Measurements from ENCODE around the gene ERC2. TPM values are rescaled to one million over a fixed set of nuclear protein-coding genes. Genes with fewer than 3 reads are reported as not detected.

ERC2 gene
- total RNA-seq, 4 donors from 2014 or later, result 5.3 to 8.8 (median 7.8) TPM

GRCh38 chr3:55521738-55522421, 946.4 kb downstream of the ERC2 start:
- H3K4me1 ChIP-seq, result peaks cover 40 to 41% of the 10 kb centered on the region in 2 donors
- H3K27me3 ChIP-seq, result no peaks in the 10 kb centered on the region
- H3K27ac ChIP-seq, result peak overlapping the region; percentile 20 to 59 (median 59)
- no peak overlapping the region for H3K4me3 ChIP-seq (replicated peaks in 1 of 3)
- no peak for DNase-seq
- no peak for TF ChIP-seq CTCF (IDR thresholded peaks at IDR 0.05)
- TF ChIP-seq POLR2A (IDR thresholded peaks at IDR 0.05), result no peak
- H3K9me3 ChIP-seq, result no peaks in the 10 kb centered on the region
- intact Hi-C loops (cut with DNase I), result no loop called here
- no peaks in the 10 kb centered on the region for H3K36me3 ChIP-seq
- WGBS, 2 donors, result 38 to 42% methylated on average over 6 of the region's 6 CpGs

DNA sequence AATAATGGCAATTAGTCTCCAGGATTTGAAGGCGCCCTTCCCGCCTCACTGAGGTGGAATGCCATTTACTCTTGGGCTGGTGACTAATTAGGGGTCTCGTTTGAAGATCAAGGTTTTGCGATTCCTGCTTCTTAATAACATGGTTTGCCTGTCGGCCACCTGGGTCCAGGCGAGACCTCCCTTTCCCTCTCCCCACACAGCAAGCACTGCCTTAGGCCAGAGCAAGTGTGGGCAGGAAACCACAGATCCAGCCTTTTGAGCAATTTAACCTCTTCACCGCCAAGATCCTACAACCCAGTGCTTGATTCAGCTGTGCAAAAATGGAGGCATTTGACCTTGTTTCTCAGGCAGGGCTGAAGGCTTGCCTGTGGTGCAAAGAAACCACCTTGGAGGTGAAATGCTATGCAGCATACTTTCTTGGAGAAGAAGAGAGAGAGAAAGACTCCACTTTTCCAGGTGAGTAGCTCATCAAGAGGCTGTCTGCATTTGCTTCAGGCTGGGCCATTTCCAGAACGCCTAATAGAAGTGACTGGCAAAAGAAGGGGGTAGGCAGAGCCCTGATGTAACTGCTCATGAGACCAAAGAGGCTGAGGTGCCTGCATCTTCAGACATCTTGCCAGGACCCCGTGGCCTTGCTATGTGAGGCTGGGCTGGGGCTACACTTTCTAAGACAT, 947.1 kb downstream of the ERC2 start:
- H3K36me3 ChIP-seq, result no peaks in the 10 kb centered on the region
- H3K4me3 ChIP-seq (replicated peaks in 1 of 3), result no peak overlapping the region
- peaks cover 40 to 41% of the 10 kb centered on the region in 2 donors for H3K4me1 ChIP-seq
- H3K27me3 ChIP-seq, result no peaks in the 10 kb centered on the region
- no peaks in the 10 kb centered on the region for H3K9me3 ChIP-seq
- TF ChIP-seq POLR2A (IDR thresholded peaks at IDR 0.05), result no peak
- intact Hi-C loops (cut with DNase I), result no loop called here
- peak; percentile 74 to 77 for DNase-seq
- WGBS, 2 donors, result 57 to 69% methylated on average over 9 of the region's 9 CpGs
- peak overlapping the region in 2 of 3 donors; percentile 59 for H3K27ac ChIP-seq

- Histone ChIP-seq H3K27ac (no peak overlapping the region), H3K4me3 (replicated peaks in 1 of 3) (no peak overlapping the region), H3K36me3 (no peaks in the 10 kb centered on the region), H3K27me3 (no peaks in the 10 kb centered on the region), H3K4me1 (peaks cover 26 to 31% of the 10 kb centered on the region in 2 donors), H3K9me3 (no peaks in the 10 kb centered on the region)
- TF ChIP-seq CTCF (IDR thresholded peaks at IDR 0.05) (no peak), POLR2A (IDR thresholded peaks at IDR 0.05) (no peak)
- no peak for DNase-seq
- WGBS, 2 donors, result 92 to 97% methylated on average over 3 of the region's 3 CpGs
- intact Hi-C loops (cut with DNase I), result no loop called here
Measured at GRCh38 chr3:55519019-55519418, 949.2 kb downstream of the ERC2 start.

- Histone ChIP-seq H3K27ac (no peak overlapping the region), H3K4me1 (peaks cover 22 to 25% of the 10 kb centered on the region in 2 donors), H3K27me3 (no peaks in the 10 kb centered on the region), H3K9me3 (no peaks in the 10 kb centered on the region), H3K36me3 (no peaks in the 10 kb centered on the region), H3K4me3 (replicated peaks in 1 of 3) (no peak overlapping the region)
- no peak for DNase-seq
- TF ChIP-seq POLR2A (IDR thresholded peaks at IDR 0.05) (no peak), CTCF (IDR thresholded peaks at IDR 0.05) (no peak)
- WGBS, 2 donors, result 61 to 63% methylated on average over 6 of the region's 6 CpGs
- intact Hi-C loops (cut with DNase I), result no loop called here
Measured at GRCh38 chr3:55518451-55518850, 949.8 kb downstream of the ERC2 start.

DNA sequence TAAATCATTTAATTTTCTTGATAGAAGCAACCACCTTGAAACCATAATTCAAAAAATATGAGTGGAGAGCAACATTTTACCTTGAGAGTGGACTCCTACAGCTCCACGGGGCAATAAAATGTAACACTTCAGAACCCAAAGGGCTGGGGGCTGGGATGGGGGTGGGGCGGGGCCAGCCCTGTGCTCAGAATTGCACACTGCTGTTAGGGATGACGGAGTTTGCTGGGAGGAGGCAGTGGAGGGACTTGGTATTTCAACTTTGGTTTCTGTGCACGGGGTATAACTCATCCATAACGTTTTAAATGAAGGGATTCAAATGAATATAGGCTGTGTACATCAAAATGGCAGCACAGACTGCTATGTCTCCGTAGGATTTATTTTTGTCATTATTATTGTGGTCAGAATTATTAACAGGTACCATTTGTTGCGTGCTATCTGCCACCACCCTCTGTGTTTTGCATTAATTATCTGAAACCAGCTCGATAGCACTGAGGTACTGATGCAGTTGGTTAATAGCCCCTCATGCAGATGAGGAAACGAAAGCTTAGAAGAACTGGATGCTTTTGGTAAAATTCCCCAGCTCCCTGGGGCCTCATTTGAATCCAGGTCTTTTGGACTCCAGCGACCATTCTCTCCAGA, 951.8 kb downstream of the ERC2 start:
- Histone ChIP-seq H3K9me3 (no peaks in the 10 kb centered on the region), H3K36me3 (no peaks in the 10 kb centered on the region), H3K27me3 (no peaks in the 10 kb centered on the region), H3K4me3 (replicated peaks in 1 of 3) (no peak overlapping the region), H3K4me1 (peaks cover 6% of the 10 kb centered on the region in 2 donors), H3K27ac (no peak overlapping the region)
- DNase-seq, result no peak
- WGBS, 2 donors, result 84 to 90% methylated on average over 10 of the region's 10 CpGs
- TF ChIP-seq CTCF (IDR thresholded peaks at IDR 0.05) (no peak), POLR2A (IDR thresholded peaks at IDR 0.05) (no peak)
- intact Hi-C loops (cut with DNase I), result no loop called here
